NCI-H526 treated with DMSO at 0.1 percent for 48 hours (cell line): Measurements from ENCODE around the gene SLC35F2.
"Not testable (repeated sequence)": the region's sequence is repeated elsewhere in the genome, so short reads cannot be mapped to it uniquely, and the experiment has no call there.

ENCODE experiments used
- DNase-seq: peaks from one replicate; lab custom pipeline; 2025; lab: John Stamatoyannopoulos, UW

SLC35F2 gene

GRCh38 chr11:107858217-107859070 lies at the start of gene SLC35F2:
Gene SLC35F2, minus strand, starts transcription at chr11:107858787. Its CDS starts 20 bp downstream, at chr11:107858767.
- DNase-seq = peak; percentile 100

DNA sequence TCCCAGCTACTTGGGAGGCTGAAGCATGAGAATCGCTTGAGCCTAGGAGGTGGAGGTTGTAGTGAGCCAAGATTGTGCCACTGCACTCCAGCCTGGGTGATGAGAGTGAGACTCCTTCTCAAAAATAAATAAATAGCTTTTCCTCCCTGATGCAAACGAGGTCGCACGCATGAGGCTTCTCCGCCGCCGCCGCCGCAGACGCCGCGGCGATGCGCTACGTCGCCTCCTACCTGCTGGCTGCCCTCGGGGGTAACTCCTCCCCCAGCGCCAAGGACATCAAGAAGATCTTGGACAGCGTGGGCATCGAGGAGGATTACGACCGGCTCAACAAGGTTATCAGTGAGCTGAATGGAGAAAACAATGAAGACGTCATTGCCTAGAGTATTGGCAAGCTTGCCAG lies 49.6 kb upstream of the SLC35F2 start:
- no peak for DNase-seq

- peak; percentile 41 for DNase-seq
Measured at GRCh38 chr11:107898270-107898669, 39.7 kb upstream of the SLC35F2 start.

- no peak for DNase-seq
Measured at GRCh38 chr11:107882095-107882820, 23.7 kb upstream of the SLC35F2 start.

DNA sequence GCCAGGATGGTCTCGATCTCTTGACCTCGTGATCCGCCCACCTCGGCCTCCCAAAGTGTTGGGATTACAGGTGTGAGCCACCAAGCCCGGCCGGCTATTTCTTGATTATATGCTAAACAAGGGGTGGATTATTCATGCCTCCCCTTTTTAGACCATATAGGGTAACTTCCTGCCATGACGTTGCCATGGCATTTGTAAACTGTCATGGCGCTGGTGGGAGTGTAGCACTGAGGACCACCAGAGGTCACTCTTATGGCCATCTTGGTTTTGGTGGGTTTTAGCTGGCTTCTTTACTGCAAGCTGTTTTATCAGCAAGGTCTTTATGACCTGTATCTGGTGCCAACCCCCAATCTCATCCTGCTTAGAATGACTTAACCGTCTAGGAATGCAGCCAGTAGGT lies 22.9 kb upstream of the SLC35F2 start:
- DNase-seq = not testable (repeated sequence)

DNA sequence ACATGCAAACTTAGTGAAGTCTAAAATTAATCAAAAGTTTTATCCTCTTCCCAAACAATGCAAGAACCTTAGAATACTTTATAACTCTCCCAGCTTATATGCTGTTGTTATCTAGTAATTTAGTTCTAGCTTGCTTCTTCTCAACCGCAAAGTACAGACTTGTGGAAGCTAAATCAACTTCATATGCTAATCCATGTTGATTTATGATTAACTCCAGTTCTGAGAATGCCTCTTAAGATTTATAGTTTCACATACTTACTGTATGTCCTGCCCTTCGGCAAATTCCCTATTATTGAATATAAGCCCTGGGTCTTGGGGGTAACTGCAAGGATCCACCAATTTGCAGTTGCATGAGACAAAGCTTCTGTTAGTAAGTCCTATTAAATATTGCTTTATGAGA lies 17.6 kb upstream of the SLC35F2 start:
- DNase-seq = no peak

DNA sequence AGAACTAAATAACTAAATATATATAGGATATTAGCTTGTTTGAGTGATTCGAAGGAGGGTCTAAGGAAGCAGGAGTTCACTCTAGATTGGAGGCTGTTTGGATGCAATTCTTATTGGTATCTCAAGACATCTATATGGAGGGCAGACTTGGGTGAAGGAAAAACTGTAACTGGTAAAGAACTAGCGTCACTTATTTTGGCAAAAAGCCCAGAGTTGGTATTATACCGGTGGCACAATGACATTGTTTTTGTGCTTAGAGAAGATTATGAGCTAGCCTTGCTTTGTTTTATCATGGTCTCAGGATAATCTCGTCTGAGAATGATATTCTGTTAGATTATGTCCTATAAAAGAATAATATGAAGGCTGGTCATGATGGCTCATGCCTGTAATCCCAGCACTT lies 6.0 kb upstream of the SLC35F2 start:
- DNase-seq = no peak

DNA sequence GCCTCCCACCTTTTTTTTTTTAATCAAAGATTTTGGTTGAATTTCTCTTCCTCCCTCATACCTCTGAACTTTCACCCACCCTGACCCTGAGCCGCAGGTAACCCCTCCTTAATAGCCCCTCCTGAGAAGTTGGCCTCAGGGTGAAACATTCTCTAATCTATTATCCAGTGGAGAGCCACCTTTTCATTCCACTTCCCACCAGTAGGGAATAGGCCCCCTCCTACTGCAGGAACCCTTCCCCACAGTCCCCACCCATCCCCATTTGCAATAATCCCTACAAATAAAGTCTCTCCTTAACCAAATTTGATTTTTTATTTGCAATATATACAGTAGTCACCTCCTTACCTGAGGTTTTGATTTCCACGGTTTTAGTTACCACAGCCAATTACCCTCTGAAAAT lies 2.1 kb upstream of the SLC35F2 start:
- DNase-seq = no peak

GRCh38 chr11:107860240-107860620 lies 1.6 kb upstream of the SLC35F2 start:
- not testable (repeated sequence) for DNase-seq

DNA sequence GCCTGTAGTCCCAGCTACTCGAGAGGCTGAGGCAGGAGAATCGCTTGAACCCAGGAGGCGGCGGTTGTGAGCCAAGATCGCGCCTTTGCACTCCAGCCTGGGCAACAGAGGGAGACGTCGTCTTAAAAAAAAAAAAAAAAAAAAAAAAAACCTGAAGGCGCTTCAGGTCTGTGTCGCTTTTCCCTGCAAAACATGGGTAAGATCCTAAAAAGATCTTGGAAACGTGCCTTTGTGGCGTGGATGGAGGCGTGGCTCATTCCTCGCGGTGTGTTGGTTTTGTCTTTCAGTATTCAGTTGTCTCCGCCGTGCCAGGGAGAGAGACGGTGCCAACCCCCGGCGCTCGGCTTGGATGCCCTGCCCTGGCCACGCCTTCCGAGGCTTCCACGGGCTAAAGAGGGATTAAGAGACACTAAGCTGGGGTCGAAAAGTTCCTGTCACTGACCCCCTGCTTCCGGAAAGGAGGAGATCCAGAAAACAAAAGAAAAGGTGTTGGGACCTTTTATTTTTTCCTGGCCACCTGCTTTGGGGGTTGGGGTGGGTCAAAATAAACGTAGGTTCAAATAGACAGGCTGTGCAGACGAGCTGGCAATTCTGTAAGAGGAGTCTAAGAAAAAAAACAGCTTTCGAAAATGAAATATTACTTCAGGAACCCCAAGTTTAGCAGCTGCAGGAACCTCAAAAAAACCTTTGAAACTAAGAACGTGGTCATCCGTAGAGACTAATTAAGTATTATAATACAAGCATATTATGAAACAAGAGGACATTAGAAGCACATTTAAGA lies 1.1 kb upstream of the SLC35F2 start:
- peak; percentile 75 for DNase-seq

DNA sequence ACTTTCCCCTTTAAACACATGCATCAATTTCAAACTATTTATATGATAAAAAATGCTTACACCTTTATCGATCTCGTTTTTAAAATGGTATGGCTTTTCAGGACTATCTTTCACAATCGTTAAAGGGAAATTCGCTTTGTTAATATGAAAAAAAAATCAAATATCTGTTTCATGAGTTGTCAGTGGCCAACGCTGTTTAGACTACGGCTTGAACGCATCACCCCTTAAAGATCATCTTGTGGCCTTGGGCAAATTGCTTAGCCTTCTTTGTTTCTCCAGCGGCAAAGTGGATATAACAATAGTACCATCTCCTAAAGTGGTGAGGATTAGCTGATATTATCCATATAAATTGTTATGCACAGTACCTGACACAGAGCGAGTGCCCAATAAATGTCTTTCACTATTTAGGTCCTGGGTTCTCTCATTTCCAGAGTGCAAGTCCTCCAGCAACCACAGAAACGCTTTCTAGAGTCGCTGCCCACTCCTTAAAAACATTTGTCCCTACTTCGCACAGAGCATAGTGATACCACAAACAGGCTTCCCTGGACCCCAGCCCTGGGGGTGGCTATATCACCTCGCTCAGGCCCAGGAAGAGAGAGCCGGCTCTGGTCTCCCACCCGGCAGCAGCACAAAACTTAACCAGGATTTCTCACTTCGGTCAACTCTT lies 904 bp downstream of the SLC35F2 start:
- DNase-seq = peak; percentile 91

DNA sequence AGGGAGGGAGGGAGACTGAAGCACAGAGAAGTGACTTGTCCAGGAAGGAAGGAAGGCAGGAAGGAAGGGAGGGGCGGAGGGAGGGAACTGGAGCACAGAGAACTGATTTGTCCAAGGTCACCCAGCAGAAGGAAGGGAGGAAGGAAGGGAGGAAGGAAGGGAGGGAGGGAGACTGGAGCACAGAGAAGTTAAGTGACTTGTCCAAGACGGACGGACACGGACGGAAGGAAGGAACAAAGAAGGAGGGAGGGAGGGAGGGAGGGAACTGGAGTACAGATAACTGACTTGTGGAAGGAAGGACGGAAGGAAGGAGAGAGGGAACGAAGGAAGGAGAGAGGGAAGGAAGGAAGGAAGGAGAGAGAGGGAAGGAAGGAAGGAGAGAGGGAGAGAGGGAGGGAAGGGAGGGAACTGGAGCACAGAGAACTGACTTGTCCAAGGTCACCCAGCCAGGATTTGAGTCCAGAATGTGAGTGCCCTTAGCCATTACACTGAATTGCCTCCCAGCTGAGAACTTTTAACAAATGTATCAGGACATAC lies 1.5 kb downstream of the SLC35F2 start:
- no peak for DNase-seq

- DNase-seq = no peak
Measured at GRCh38 chr11:107856180-107856980, 2.2 kb downstream of the SLC35F2 start.

DNA sequence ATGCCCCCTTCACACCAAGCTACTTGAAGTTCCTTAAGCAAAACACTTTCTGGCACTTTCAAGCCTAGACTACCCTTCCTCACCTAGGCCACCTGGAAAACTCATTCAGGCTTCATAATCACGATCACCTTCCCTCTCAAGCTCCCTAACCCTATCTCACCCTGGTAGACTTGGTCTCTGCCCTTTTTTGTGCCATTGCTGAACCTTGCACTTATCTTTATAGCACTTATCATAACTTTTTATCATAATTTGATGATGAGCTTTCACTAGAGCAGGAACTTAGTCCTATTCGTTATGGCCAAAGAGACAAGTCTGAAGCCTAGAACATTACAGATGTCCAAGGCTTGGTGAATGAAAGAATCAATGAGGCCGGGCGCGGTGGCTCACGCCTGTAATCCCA lies 5.5 kb downstream of the SLC35F2 start:
- no peak for DNase-seq

- no peak for DNase-seq
Measured at GRCh38 chr11:107851704-107852310, 6.8 kb downstream of the SLC35F2 start.

- DNase-seq = no peak
Measured at GRCh38 chr11:107849790-107850189, 8.8 kb downstream of the SLC35F2 start.

DNA sequence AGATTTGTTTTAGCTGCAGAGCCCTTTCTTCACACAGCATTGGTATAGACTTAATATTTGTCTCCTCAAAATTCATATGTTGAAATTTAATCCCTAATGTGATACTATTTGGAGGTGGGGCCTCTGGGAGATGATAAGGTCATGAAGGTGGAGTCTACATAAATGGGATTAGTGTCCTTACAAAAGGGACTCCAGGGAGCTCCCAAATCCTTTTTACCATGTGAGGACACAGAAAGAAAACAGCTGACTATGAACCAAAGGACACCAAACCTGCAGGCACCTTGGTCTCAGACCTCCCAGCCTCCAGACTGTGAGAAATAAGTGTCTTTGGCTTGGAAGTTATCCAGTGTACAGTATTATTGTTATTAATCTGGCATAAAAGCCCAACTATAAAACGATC lies 10.2 kb downstream of the SLC35F2 start:
- DNase-seq = no peak

DNA sequence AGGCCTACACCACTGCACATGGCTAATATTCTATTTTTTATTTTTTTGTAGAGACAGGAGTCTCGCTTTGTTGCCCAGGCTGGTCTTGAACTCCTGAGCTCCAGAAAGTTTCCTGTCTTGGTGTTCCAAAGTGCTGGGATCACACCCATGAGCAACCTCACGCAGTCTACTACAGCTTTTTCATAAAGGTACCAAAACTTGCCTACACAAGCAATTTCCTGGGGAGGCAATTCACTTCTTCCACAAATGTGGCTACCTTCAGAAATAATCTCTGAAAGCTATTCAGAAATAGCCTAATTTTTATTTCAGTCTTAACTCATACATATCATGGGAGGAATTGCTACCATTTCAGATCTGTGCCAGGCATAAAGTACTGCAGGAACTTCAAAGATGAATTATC lies 11.4 kb downstream of the SLC35F2 start:
- DNase-seq = no peak

GRCh38 chr11:107844041-107844440 lies 14.5 kb downstream of the SLC35F2 start:
- no peak for DNase-seq

GRCh38 chr11:107842412-107843100 lies 16.0 kb downstream of the SLC35F2 start:
- no peak for DNase-seq
